Renal cortical epithelial cell (primary cell): Measurements from ENCODE around the gene RELN. TPM values are rescaled to one million over a fixed set of nuclear protein-coding genes. Genes with fewer than 3 reads are reported as not detected.

Experiments used
- DNase-seq: peaks from one replicate; pipeline ENCODE4 v3.0.0-alpha.2; 2011; ENCODE audit warnings: low read depth
- total RNA-seq: library from RNA; depleted of rRNA; stranded (reverse); fragments of >200 nt; gene quantifications from 2 replicates; pipeline ENCODE4 v1.2.3, GENCODE V29; 2014

The RELN gene
- total RNA-seq, 1 donor from 2014 or later: 4.8 TPM

- peak; percentile 53 for DNase-seq
Measured at GRCh38 chr7:103718482-103719061, 270.9 kb downstream of the RELN start.

- DNase-seq: no peak
Measured at GRCh38 chr7:103717574-103717973, 271.9 kb downstream of the RELN start.

GRCh38 chr7:103715376-103716120 lies 273.9 kb downstream of the RELN start:
- DNase-seq: no peak

- DNase-seq: no peak
Measured at GRCh38 chr7:103714376-103714927, 275.0 kb downstream of the RELN start.

GRCh38 chr7:103712991-103713778 lies 276.3 kb downstream of the RELN start:
- no peak for DNase-seq

GRCh38 chr7:103711413-103711812 lies 278.0 kb downstream of the RELN start:
- DNase-seq: no peak

- DNase-seq: no peak
Measured at GRCh38 chr7:103710247-103710646, 279.2 kb downstream of the RELN start.

- DNase-seq: no peak
Measured at GRCh38 chr7:103706805-103707204, 282.7 kb downstream of the RELN start.

GRCh38 chr7:103705542-103705941 lies 283.9 kb downstream of the RELN start:
- DNase-seq: no peak

GRCh38 chr7:103704701-103705100 lies 284.8 kb downstream of the RELN start:
- DNase-seq: no peak

- no peak for DNase-seq
Measured at GRCh38 chr7:103702982-103703381, 286.5 kb downstream of the RELN start.

- DNase-seq: no peak
Measured at GRCh38 chr7:103702454-103702853, 287.0 kb downstream of the RELN start.

GRCh38 chr7:103699032-103699431 lies 290.4 kb downstream of the RELN start:
- DNase-seq: no peak

- no peak for DNase-seq
Measured at GRCh38 chr7:103698064-103698463, 291.4 kb downstream of the RELN start.

GRCh38 chr7:103695521-103695920 lies 293.9 kb downstream of the RELN start:
- no peak for DNase-seq

GRCh38 chr7:103694304-103694703 lies 295.2 kb downstream of the RELN start:
- no peak for DNase-seq

GRCh38 chr7:103691291-103691690 lies 298.2 kb downstream of the RELN start:
- no peak for DNase-seq

GRCh38 chr7:103690242-103690974 lies 299.1 kb downstream of the RELN start:
- DNase-seq: peak; percentile 26

GRCh38 chr7:103689255-103689654 lies 300.2 kb downstream of the RELN start:
- peak; percentile 1 for DNase-seq

- DNase-seq: no peak
Measured at GRCh38 chr7:103687951-103688350, 301.5 kb downstream of the RELN start.

- DNase-seq: no peak
Measured at GRCh38 chr7:103687272-103687671, 302.2 kb downstream of the RELN start.

GRCh38 chr7:103686763-103687162 lies 302.7 kb downstream of the RELN start:
- no peak for DNase-seq
